Heart left ventricle (tissue), 13 donors: ENCODE data around the gene SIAH2.

Experiments
- CTCF ChIP-seq, 12 donors: fragments of 200-600 bp; sonication (generic) in 4 of 12; IDR thresholded peaks; one replicate each; pipeline versions ENCODE4 v1.5.0 to v1.8.0; 2018 to 2022; ENCODE audit warnings: antibody characterized with exemption in 12 of 12, mild to moderate bottlenecking in 5 of 12
- POLR2A ChIP-seq, 2 donors: fragments of 450-650 bp; IDR thresholded peaks; one replicate each; pipeline ENCODE4 v1.6.1; 2017; ENCODE audit warnings: antibody characterized with exemption in 2 of 2, mild to moderate bottlenecking in 2 of 2, moderate library complexity in 2 of 2
- donor health status: ischemic (EF 13 %, LVEDD 7.1; RV severe dilation, severe dysfunction).
- donor health status: DM: no; HTN: yes; CAD: no.
- donor health status: DM: no; HTN: no; CAD: no.
- donor health status: ischemic (EF 25% LVEDD 6.9; RV normal size, moderate dysfunction).
- donor health status: ischemic (EF 25% LVEDD 5.7; RV mildly dilated, moderate dysfunction).
- donor health status: ischemic (EF 35%, LVEDD 5.7; RV mildly dilated, moderate dysfunction).
- donor health status: nonischemic (EF 11% LVEDD 7.7; RV severe dilation, severe dysfunction).
- donor health status: DM: yes; HTN: yes; CAD: no.
- donor health status: PGD.
- donor health status: ischemic (EF 29% LVEDD 5.4; RV normal size, mild dysfunction).
- donor health status: nonischemic (EF 23%, LVEDD 6.1; RV moderate dilation, normal function).

GRCh38 chr3:150765949-150766720 lies 3.2 kb upstream of the SIAH2 start:
- TF ChIP-seq POLR2A (IDR thresholded peaks at IDR 0.05) (no peak), CTCF (IDR thresholded peaks at IDR 0.05) (no peak)
